ENCODE data around the gene IGFBPL1. TPM values are rescaled to one million over a fixed set of nuclear protein-coding genes. Genes with fewer than 3 reads are reported as not detected.

The IGFBPL1 gene
- total and polyA plus RNA-seq, 2 of the 13 experiments (the other 11 are each of a cell fraction or from before 2014, with no cell fraction given): 0.24 TPM; not detected in 1

- peak; percentile 43 for DNase-seq (ENCODE audit: low spot score)
- CTCF ChIA-PET (ENCODE audit: low intra/inter-chr PET ratio, low total read pairs): interaction anchor here (2.2 kb wide), 1 partner anchor 62 kb away, joined by 14 read pairs; no protein-coding TSS in a partner anchor
- ATAC-seq: peak; percentile 14; the same call in 1 of the 3 replicates
- Histone ChIP-seq H3K36me3 (replicated peaks in 1 of 2; ENCODE audit: control insufficient read depth in 1 of 2, insufficient read depth in 2 of 2, low read length in 2 of 2) (no peaks in the 10 kb centered on the region), H3K27me3 (ENCODE audit: control insufficient read depth in 1 of 2, insufficient read depth in 2 of 2, low read length in 2 of 2) (peaks cover 0 to 9% of the 10 kb centered on the region in 2 experiments; a peak in 2 of 5 replicates), H3K79me2 (ENCODE audit: insufficient read depth, low read length) (no peaks in the 10 kb centered on the region), H3K4me1 (ENCODE audit: insufficient read depth, low read length) (peaks cover 58% of the 10 kb centered on the region), H3K9me3 (ENCODE audit: low read length) (no peaks in the 10 kb centered on the region), H2AFZ (ENCODE audit: low read length) (no peak overlapping the region), H3K4me2 (ENCODE audit: low read depth, low read length) (no peak overlapping the region), H4K20me1 (ENCODE audit: insufficient read depth, low read length) (no peaks in the 10 kb centered on the region), H3K9ac (ENCODE audit: insufficient read depth, low read depth, low read length) (no peak overlapping the region), H3K4me3 (replicated peaks in 1 of 3; ENCODE audit: insufficient read depth in 1 of 3, low read depth in 2 of 3, low read length in 3 of 3) (no peak overlapping the region), H3K27ac (ENCODE audit: extremely low read length, insufficient read depth, low read length) (no peak overlapping the region)
- peak; percentile 72 for FAIRE-seq
- intact Hi-C loops (cut with micrococcal nuclease; ENCODE audit: unreplicated experiment): loop anchor here (1.0 to 10.0 kb wide), 3 partner anchors 62 to 388 kb away; partner anchors contain the start of gene ANKRD18A
- BruUV-seq (replicated peaks): no TSS peak
- whole genome bisulfite sequencing (ENCODE audit: low lambda C conversion rate): 14% methylated on average over 2 of the region's 3 CpGs
- POLR2A ChIA-PET: no interaction called here
- in situ Hi-C loops (cut with HindIII; ENCODE audit: extremely low pct_ligation_motif_present, low pct_unique_long_range_greater_than_20kb): no loop called here
- TF ChIP-seq MXD4 (CRISPR knock-in tag; IDR thresholded peaks at IDR 0.05) (peak; percentile 35; the same call in 1 of the 2 replicates), BORCS8-MEF2B (CRISPR knock-in tag; IDR thresholded peaks at IDR 0.05) (no peak), GATAD2A (CRISPR knock-in tag; IDR thresholded peaks at IDR 0.05) (0 out of 2 replicates have a peak, but pooled peaks have one; percentile 16), EED (CRISPR knock-in tag; IDR thresholded peaks at IDR 0.05) (no peak), NCOR1 (IDR thresholded peaks at IDR 0.05; ENCODE audit: borderline replicate concordance, low read length) (no peak), SETDB1 (CRISPR knock-in tag; IDR thresholded peaks at IDR 0.05; ENCODE audit: borderline replicate concordance) (no peak), ZNF276 (CRISPR knock-in tag; IDR thresholded peaks at IDR 0.05; ENCODE audit: low read depth) (no peak), TFDP1 (CRISPR knock-in tag; IDR thresholded peaks at IDR 0.05; ENCODE audit: borderline replicate concordance) (no peak), ZNF30 (CRISPR knock-in tag; IDR thresholded peaks at IDR 0.05) (no peak), ZNF496 (CRISPR knock-in tag; IDR thresholded peaks at IDR 0.05; ENCODE audit: insufficient replicate concordance) (no peak), BATF2 (CRISPR knock-in tag; IDR thresholded peaks at IDR 0.05) (no peak), ZBTB42 (CRISPR knock-in tag; IDR thresholded peaks at IDR 0.05) (no peak), ZNF512 (CRISPR knock-in tag; IDR thresholded peaks at IDR 0.05) (no peak), MIER2 (CRISPR knock-in tag; IDR thresholded peaks at IDR 0.05) (no peak), ZNF264 (CRISPR knock-in tag; IDR thresholded peaks at IDR 0.05) (no peak), JUNB (CRISPR knock-in tag; IDR thresholded peaks at IDR 0.05; ENCODE audit: borderline replicate concordance) (no peak)
These were observed 8.8 kb upstream of the IGFBPL1 start for GRCh38 chr9:38432922-38433510.

Data from HepG2 (cell line).